Loucy (cell line): ENCODE results near the gene CMTM3.

Experiments used
- CTCF ChIP-seq: fragments of 200-600 bp; sonication (generic); conservative IDR thresholded peaks from 2 replicates; pipeline ENCODE4 v1.5.1; 2014; ENCODE audit warnings: mild to moderate bottlenecking, antibody characterized with exemption, low read length
- EZH2phosphoT487 ChIP-seq: fragments of 200-600 bp; IDR thresholded peaks from 2 replicates; pipeline ENCODE4 v1.6.1; 2018; ENCODE audit warnings: antibody characterized with exemption, mild to moderate bottlenecking, moderate library complexity, borderline replicate concordance

GRCh38 chr16:66620429-66620795 is 15.9 kb downstream of the CMTM3 start:
- TF ChIP-seq CTCF (no peak), EZH2phosphoT487 (no peak)
